PC-9 (cell line): ENCODE results near the gene PODXL2.

Experiments
- CTCF ChIP-seq: fragments of 200-600 bp; sonication (generic); conservative IDR thresholded peaks from 2 replicates; pipeline ENCODE4 v1.6.1; 2017; ENCODE audit warnings: mixed run types, antibody characterized with exemption, mild to moderate bottlenecking, moderate library complexity
- EZH2 ChIP-seq: fragments of 200-600 bp; sonication (generic); IDR thresholded peaks from 2 replicates; pipeline ENCODE4 v1.8.0; 2017; ENCODE audit warnings: antibody characterized with exemption, low read depth

- no peak for TF ChIP-seq CTCF
- no peak for TF ChIP-seq EZH2
These were observed 18.8 kb downstream of the PODXL2 start for GRCh38 chr3:127647845-127648204.
